ENCODE results near the gene GRAP2. TPM values are rescaled to one million over a fixed set of nuclear protein-coding genes. Genes with fewer than 3 reads are reported as not detected.

GRAP2 gene
- total RNA-seq, 4 donors from 2014 or later, result 5.8 to 92.4 (median 6.1) TPM

DNA sequence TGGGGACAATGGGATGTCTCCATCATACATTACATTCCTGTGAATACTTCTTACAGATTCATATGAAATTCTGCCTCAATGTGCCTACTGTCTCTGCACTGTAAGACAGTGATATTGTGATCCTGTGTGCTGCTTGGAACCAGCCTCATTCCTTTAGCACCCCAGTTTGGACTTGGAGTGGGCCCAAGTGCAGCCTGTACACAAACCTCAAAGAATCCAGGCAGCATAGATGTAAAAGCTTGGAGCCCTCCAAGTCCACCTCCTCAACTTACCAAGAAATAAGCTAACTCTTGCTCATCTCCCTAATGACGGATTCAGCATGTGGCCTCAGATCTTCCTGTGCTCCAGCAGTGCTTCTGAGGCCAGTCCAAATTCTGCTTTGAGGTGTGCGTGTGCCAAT is 24.4 kb downstream of the GRAP2 start:
- TF ChIP-seq, protein P1, sequence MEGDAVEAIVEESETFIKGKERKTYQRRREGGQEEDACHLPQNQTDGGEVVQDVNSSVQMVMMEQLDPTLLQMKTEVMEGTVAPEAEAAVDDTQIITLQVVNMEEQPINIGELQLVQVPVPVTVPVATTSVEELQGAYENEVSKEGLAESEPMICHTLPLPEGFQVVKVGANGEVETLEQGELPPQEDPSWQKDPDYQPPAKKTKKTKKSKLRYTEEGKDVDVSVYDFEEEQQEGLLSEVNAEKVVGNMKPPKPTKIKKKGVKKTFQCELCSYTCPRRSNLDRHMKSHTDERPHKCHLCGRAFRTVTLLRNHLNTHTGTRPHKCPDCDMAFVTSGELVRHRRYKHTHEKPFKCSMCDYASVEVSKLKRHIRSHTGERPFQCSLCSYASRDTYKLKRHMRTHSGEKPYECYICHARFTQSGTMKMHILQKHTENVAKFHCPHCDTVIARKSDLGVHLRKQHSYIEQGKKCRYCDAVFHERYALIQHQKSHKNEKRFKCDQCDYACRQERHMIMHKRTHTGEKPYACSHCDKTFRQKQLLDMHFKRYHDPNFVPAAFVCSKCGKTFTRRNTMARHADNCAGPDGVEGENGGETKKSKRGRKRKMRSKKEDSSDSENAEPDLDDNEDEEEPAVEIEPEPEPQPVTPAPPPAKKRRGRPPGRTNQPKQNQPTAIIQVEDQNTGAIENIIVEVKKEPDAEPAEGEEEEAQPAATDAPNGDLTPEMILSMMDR (IDR thresholded peaks at IDR 0.05), result no peak
- TF ChIP-seq POLR2A (IDR thresholded peaks at IDR 0.05), result no peak
- Histone ChIP-seq H3K36me3 (no peaks in the 10 kb centered on the region), H3K27me3 (no peaks in the 10 kb centered on the region), H3K27ac (peak overlapping the region in 1 of 4 donors; percentile 18), H3K4me1 (peaks cover 0 to 17% (median 0%) of the 10 kb centered on the region in 4 donors), H3K9me3 (no peaks in the 10 kb centered on the region), H3K4me3 (no peak overlapping the region)
- DNase-seq, result no peak

DNA sequence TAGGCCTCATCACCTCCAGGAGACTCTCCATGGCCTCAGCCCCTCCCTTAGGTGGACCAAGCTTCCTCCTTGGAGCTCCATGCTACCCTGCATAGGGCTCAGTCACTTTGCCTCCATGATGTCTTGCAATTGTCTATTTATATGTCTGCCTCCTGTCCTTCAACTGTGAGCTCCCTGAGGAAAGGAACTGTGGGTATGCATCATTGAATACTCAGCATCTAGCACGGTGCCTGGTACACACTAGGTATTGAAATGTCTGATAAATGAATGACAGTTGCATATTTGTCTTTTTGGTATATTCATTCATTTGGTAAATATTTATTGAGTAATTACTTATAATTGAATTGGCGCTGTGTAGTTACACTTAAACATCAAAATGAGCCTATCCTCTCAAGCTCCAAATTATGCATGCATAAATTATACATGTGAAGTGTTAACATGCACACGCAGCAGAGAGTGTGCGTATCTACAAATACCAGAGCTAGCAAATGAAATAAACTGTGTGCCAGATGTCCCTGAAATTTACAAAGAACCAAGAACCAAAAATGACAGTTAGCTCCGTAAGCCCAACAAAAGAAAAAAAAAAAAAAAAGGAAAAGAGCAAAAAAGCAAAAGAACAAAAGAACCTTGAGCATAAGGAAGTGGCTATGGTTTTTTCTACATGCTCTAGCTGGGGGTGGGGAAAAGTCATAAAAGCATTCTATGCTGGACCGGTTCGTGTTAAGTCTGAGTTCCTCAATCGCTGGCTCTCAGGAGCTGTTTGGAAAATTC is 25.2 kb downstream of the GRAP2 start:
- H3K27ac ChIP-seq, result peak overlapping the region in 3 of 4 donors; percentile 12 to 42 (median 32)
- no peaks in the 10 kb centered on the region for H3K36me3 ChIP-seq
- H3K9me3 ChIP-seq, result no peaks in the 10 kb centered on the region
- TF ChIP-seq POLR2A (IDR thresholded peaks at IDR 0.05), result no peak
- TF ChIP-seq, protein P1 (IDR thresholded peaks at IDR 0.05), result no peak
- DNase-seq, result no peak
- no peaks in the 10 kb centered on the region for H3K27me3 ChIP-seq
- H3K4me3 ChIP-seq, result peak overlapping the region in 3 of 4 donors; percentile 4 to 27 (median 6)
- H3K4me1 ChIP-seq, result peaks cover 0 to 17% (median 0%) of the 10 kb centered on the region in 4 donors

DNA sequence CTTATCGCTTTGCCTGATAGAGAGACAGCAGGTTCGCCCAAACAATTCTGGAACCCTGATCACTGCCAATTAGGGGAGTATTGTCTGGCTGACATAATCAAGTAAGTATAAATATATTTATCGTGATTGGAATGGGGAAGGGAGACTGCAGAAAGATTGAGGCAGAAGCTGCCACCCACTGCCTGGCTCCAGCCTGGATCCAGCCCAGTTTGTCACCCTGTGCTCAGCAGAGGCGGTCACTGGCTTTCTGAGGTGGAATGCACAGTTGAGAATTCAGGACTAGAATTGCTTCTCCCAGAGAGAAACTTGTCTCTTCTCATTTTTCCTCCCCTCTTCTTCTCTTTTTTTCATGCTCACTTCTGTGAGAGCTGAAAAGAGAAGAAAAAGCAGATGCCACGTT is 25.9 kb downstream of the GRAP2 start:
- Histone ChIP-seq H3K27me3 (no peaks in the 10 kb centered on the region), H3K4me1 (peaks cover 0 to 17% (median 0%) of the 10 kb centered on the region in 4 donors), H3K4me3 (peak overlapping the region in 3 of 4 donors; percentile 4 to 27 (median 6)), H3K36me3 (no peaks in the 10 kb centered on the region), H3K27ac (peak overlapping the region in 3 of 4 donors; percentile 12 to 42 (median 32)), H3K9me3 (no peaks in the 10 kb centered on the region)
- no peak for DNase-seq
- TF ChIP-seq, protein P1 (IDR thresholded peaks at IDR 0.05), result no peak
- no peak for TF ChIP-seq POLR2A (IDR thresholded peaks at IDR 0.05)

DNA sequence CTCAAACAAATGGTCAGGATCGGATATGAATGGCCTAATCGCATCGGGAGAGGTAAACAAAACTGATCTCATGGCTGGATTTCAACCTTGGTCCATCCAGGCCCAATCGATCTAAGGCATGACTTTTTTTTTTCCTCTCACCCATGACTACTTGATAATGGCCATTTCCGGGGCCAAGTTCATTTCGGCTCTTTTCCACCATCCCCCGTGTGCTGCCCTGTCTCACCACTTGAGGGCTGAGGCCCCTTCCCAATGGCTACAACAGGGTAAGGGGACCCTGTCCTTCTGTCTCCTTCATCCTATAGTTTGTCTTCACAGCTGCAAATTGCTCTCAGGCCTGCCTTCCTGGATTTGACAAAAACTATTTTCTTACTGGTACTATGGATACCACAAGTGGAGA is 26.7 kb downstream of the GRAP2 start:
- no peak for DNase-seq
- H3K9me3 ChIP-seq, result no peaks in the 10 kb centered on the region
- peaks cover 0 to 12% (median 0%) of the 10 kb centered on the region in 4 donors for H3K4me1 ChIP-seq
- H3K4me3 ChIP-seq, result peak overlapping the region in 2 of 4 donors; percentile 4 to 27
- no peaks in the 10 kb centered on the region for H3K27me3 ChIP-seq
- TF ChIP-seq, protein P1 (IDR thresholded peaks at IDR 0.05), result peak in 1 of 6 experiments; percentile 17
- TF ChIP-seq POLR2A (IDR thresholded peaks at IDR 0.05), result no peak
- peak overlapping the region in 1 of 4 donors; percentile 12 for H3K27ac ChIP-seq
- no peaks in the 10 kb centered on the region for H3K36me3 ChIP-seq

DNA sequence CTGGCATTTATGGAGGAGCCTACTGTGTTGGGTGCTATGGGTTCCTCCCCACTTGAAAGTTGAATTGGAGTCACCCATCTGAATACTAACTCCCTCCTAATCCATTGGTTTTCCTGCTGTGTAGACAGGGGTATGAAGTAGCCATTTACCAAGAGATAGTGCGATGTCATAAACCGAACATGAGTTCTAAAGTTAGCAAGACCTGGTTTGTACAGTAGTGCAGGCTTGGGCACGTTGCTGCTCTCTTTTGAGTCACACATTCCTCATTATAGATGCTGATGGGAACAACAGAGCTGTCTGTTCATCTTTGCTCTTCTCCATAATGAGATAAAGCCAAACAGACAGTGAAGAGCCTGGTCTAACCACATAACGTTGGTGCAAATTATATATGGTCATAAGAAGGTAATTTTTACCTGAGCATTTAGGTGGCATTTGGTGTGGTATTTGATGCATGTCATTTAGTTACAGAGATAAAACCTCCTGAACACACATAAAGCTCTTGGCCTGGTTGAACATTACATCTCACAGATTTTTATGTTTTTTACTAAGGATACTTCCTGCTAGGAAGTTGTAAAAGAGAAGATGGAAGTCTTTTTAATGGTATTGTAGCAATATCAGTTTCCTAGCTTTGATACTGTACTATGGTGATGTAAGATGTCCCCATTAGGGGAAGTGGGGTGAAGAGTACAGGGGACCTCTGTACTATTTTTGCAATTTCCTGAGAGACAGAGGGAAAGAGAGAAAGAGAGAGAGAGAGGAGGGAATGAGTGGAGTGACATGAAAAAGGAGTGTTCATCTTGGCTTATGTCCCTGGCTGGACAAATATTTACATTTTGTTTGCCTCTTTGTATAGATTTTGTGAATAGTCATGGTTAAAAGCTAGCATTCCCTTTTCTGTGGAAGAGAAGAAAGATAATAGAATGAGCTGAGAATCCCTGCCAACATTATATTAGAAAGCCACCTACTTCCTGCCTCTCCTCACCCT is 27.9 kb downstream of the GRAP2 start:
- H3K27me3 ChIP-seq, result no peaks in the 10 kb centered on the region
- no peaks in the 10 kb centered on the region for H3K9me3 ChIP-seq
- peaks cover 0 to 11% (median 0%) of the 10 kb centered on the region in 4 donors for H3K4me1 ChIP-seq
- no peaks in the 10 kb centered on the region for H3K36me3 ChIP-seq
- DNase-seq, result no peak
- H3K4me3 ChIP-seq, result no peak overlapping the region
- H3K27ac ChIP-seq, result peak overlapping the region in 1 of 4 donors; percentile 25
- TF ChIP-seq, protein P1 (IDR thresholded peaks at IDR 0.05), result no peak
- TF ChIP-seq POLR2A (IDR thresholded peaks at IDR 0.05), result no peak

All from Peyer's patch (tissue), 4 donors.